ENCODE results near the gene MTERF1. TPM values are rescaled to one million over a fixed set of nuclear protein-coding genes. Genes with fewer than 3 reads are reported as not detected.

Gene MTERF1
- total and polyA plus RNA-seq, 2 of the 13 experiments (the other 11 are each of a cell fraction or from before 2014, with no cell fraction given) = 5.5 to 19.3 TPM

DNA sequence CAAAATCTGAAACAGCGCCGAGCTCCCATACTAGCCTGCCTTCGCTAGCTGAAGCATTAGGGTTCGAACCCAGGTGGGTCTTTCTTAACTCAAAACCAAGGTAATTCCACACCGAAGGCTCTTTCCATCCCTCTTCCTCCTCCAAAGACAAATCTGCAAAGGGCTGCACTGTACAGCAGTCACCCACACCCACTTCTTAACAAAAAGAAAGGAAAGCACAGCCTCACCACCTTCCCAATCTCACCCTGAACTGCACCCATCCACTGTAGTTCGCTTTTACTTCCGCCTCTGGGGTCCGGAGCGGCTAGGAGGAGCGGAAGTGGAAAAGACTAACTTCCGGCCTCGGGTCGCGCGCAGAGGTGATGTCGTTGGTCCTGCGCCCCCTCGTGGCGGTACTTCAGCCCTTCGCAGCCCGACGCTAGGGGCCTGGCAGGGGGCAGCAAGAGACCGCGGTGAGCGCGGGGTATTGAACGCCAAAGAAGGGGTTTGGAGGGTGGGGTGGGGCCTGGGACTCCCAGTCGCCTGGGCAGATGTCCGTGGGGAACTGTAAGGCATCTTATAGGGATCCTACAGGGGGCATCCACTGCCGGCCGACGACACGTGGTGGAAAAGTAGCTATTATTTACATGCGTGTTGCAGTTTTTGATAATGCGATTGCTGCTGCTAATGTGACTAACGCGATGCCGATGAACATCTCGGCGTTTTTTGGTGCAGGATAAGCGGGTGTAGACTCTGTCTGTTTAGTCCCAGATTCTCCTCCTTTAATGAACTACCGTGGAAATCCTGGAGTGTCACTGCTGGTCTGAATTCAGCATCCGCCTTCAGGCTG lies at the start of gene MTERF1 (continued):
- TF ChIP-seq, protein P1, sequence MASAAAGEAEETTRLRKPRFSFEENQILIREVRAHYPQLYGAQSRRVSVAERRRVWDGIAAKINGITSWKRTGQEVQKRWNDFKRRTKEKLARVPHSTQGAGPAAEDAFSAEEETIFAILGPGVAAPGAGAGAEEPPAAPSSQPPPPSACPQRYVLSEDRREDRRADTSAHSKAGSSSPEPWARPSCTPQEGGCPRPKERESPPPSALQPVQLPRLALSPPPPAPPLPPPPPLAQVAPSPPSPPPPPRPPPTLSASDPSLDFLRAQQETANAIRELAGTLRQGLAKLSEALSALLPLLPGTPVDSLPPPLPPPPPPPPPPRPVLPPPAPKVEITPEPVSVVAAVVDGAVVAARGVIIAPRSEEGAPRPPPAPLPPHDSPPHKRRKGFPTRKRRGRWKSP (CRISPR knock-in tag; IDR thresholded peaks at IDR 0.05) = peak; percentile 76
- TF ChIP-seq GTF2F1 (IDR thresholded peaks at IDR 0.05; ENCODE audit: low read length) (no peak), SRSF1 (optimal IDR thresholded peaks at IDR 0.05; ENCODE audit: low read depth, low read length) (peak; percentile 89), RARA (CRISPR knock-in tag; IDR thresholded peaks at IDR 0.05) (peak; percentile 49; the same call in 1 of the 2 replicates), XBP1 (CRISPR knock-in tag; IDR thresholded peaks at IDR 0.05) (no peak), EZH2 (conservative IDR thresholded peaks at IDR 0.05; ENCODE audit: low read depth, low read length) (no peak), RARG (CRISPR knock-in tag; IDR thresholded peaks at IDR 0.05; ENCODE audit: low read depth) (no peak), ZNF547 (CRISPR knock-in tag; IDR thresholded peaks at IDR 0.05) (0 out of 2 replicates have a peak, but pooled peaks have one; percentile 56), TAF15 (IDR thresholded peaks at IDR 0.05; ENCODE audit: low read depth, low read length, poor library complexity, severe bottlenecking) (no peak), MED1 (CRISPR knock-in tag; IDR thresholded peaks at IDR 0.05) (peak; percentile 59), NCOA2 (CRISPR knock-in tag; IDR thresholded peaks at IDR 0.05) (peak; percentile 48; the same call in 1 of the 2 replicates), RFX3 (CRISPR knock-in tag; IDR thresholded peaks at IDR 0.05) (no peak), ASH2L (IDR thresholded peaks at IDR 0.05; ENCODE audit: insufficient read length, low read depth, low read length) (peak; percentile 89)
- TF ChIP-seq, protein P2, sequence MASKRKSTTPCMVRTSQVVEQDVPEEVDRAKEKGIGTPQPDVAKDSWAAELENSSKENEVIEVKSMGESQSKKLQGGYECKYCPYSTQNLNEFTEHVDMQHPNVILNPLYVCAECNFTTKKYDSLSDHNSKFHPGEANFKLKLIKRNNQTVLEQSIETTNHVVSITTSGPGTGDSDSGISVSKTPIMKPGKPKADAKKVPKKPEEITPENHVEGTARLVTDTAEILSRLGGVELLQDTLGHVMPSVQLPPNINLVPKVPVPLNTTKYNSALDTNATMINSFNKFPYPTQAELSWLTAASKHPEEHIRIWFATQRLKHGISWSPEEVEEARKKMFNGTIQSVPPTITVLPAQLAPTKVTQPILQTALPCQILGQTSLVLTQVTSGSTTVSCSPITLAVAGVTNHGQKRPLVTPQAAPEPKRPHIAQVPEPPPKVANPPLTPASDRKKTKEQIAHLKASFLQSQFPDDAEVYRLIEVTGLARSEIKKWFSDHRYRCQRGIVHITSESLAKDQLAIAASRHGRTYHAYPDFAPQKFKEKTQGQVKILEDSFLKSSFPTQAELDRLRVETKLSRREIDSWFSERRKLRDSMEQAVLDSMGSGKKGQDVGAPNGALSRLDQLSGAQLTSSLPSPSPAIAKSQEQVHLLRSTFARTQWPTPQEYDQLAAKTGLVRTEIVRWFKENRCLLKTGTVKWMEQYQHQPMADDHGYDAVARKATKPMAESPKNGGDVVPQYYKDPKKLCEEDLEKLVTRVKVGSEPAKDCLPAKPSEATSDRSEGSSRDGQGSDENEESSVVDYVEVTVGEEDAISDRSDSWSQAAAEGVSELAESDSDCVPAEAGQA (IDR thresholded peaks at IDR 0.05; ENCODE audit: low read depth) = peak; percentile 71; the same call in 1 of the 2 replicates
- TF ChIP-seq, protein P2 (CRISPR knock-in tag; IDR thresholded peaks at IDR 0.05; ENCODE audit: borderline replicate concordance) = no peak
- TF ChIP-seq, protein P3, sequence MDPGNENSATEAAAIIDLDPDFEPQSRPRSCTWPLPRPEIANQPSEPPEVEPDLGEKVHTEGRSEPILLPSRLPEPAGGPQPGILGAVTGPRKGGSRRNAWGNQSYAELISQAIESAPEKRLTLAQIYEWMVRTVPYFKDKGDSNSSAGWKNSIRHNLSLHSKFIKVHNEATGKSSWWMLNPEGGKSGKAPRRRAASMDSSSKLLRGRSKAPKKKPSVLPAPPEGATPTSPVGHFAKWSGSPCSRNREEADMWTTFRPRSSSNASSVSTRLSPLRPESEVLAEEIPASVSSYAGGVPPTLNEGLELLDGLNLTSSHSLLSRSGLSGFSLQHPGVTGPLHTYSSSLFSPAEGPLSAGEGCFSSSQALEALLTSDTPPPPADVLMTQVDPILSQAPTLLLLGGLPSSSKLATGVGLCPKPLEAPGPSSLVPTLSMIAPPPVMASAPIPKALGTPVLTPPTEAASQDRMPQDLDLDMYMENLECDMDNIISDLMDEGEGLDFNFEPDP (CRISPR knock-in tag; conservative IDR thresholded peaks at IDR 0.05) = no peak
- TF ChIP-seq, protein P4, sequence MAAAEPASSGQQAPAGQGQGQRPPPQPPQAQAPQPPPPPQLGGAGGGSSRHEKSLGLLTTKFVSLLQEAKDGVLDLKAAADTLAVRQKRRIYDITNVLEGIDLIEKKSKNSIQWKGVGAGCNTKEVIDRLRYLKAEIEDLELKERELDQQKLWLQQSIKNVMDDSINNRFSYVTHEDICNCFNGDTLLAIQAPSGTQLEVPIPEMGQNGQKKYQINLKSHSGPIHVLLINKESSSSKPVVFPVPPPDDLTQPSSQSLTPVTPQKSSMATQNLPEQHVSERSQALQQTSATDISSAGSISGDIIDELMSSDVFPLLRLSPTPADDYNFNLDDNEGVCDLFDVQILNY (CRISPR knock-in tag; conservative IDR thresholded peaks at IDR 0.05) = 0 out of 2 replicates have a peak, but pooled peaks have one; percentile 45
- TF ChIP-seq, protein P5, sequence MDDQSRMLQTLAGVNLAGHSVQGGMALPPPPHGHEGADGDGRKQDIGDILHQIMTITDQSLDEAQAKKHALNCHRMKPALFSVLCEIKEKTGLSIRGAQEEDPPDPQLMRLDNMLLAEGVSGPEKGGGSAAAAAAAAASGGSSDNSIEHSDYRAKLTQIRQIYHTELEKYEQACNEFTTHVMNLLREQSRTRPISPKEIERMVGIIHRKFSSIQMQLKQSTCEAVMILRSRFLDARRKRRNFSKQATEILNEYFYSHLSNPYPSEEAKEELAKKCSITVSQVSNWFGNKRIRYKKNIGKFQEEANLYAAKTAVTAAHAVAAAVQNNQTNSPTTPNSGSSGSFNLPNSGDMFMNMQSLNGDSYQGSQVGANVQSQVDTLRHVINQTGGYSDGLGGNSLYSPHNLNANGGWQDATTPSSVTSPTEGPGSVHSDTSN (CRISPR knock-in tag; IDR thresholded peaks at IDR 0.05; ENCODE audit: borderline replicate concordance) = no peak; the same call in 1 of the 2 replicates
